ENCODE measurements around the gene ASB16.

The ASB16 gene

DNA sequence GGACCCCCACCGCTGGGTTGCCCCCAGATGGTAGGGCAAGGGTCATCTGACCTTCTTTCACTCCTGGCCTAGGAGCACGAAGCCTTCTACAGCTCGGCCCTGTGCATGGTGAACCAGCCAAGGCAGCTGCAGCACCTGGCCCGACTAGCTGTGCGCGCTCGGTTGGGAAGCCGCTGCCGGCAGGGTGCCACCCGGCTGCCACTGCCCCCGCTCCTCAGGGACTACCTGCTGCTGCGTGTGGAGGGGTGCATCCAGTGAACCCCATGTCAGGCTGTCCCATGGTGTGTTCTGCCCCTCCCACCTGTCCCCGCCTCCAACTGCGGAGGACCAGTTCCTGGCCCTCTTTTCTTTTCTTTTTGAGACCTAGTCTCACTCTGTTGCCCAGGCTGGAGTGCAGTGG lies 7.6 kb downstream of the ASB16 start:
- H3K36me3 ChIP-seq (ENCODE audit: control insufficient read depth, low read length): peaks cover 40% of the 10 kb centered on the region
- H3K4me3 ChIP-seq (ENCODE audit: low read length): no peak overlapping the region
- no peaks in the 10 kb centered on the region; the same call in 1 of the 2 replicates for H4K20me1 ChIP-seq (ENCODE audit: control insufficient read depth, insufficient read depth, low read depth, low read length)
- TF ChIP-seq, protein P1, sequence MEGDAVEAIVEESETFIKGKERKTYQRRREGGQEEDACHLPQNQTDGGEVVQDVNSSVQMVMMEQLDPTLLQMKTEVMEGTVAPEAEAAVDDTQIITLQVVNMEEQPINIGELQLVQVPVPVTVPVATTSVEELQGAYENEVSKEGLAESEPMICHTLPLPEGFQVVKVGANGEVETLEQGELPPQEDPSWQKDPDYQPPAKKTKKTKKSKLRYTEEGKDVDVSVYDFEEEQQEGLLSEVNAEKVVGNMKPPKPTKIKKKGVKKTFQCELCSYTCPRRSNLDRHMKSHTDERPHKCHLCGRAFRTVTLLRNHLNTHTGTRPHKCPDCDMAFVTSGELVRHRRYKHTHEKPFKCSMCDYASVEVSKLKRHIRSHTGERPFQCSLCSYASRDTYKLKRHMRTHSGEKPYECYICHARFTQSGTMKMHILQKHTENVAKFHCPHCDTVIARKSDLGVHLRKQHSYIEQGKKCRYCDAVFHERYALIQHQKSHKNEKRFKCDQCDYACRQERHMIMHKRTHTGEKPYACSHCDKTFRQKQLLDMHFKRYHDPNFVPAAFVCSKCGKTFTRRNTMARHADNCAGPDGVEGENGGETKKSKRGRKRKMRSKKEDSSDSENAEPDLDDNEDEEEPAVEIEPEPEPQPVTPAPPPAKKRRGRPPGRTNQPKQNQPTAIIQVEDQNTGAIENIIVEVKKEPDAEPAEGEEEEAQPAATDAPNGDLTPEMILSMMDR (IDR thresholded peaks at IDR 0.05; ENCODE audit: low read depth, low read length, poor library complexity, severe bottlenecking): no peak
- TF ChIP-seq EZH2phosphoT487 (IDR thresholded peaks at IDR 0.05; ENCODE audit: borderline replicate concordance, low read length): no peak
- H3K4me2 ChIP-seq (ENCODE audit: low read length): no peak overlapping the region
- peaks cover 17% of the 10 kb centered on the region for H3K79me2 ChIP-seq (ENCODE audit: control insufficient read depth, low read length)
- H3K4me1 ChIP-seq (ENCODE audit: control insufficient read depth, low read length): no peaks in the 10 kb centered on the region
- H3K27ac ChIP-seq (ENCODE audit: low read depth, low read length): no peak overlapping the region
- H3K9me2 ChIP-seq (replicated peaks; ENCODE audit: control insufficient read depth, low read length): no peaks in the 10 kb centered on the region
- no peaks in the 10 kb centered on the region for H3K9me3 ChIP-seq (ENCODE audit: control insufficient read depth, insufficient read depth, low read length)
- peaks cover 4% of the 10 kb centered on the region; the same call in 1 of the 2 replicates for H3F3A ChIP-seq (ENCODE audit: control insufficient read depth, insufficient read depth)
- no peaks in the 10 kb centered on the region for H3K27me3 ChIP-seq (ENCODE audit: control insufficient read depth, low read length)

DNA sequence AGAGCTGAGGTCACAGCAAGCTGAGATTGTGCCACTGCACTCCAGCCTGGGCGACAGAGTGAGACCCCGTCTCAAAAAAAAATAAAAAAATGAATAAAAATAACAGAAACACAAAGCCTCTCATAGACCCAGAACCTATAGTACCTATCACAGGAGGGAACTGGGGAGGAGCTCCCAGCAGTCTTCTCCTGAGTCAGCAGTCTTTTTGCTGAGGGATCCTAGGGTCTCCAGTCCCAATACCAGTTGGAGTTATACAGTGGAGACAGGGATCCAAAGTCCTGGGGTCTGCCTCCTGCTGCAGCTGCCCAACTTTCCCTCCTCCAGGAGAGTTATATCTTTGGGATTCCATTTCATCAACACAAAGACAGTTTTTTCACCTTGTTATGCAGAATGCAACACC lies 12.5 kb downstream of the ASB16 start:
- Histone ChIP-seq H3K79me2 (ENCODE audit: control insufficient read depth, low read length) (peaks cover 61% of the 10 kb centered on the region), H3K4me1 (ENCODE audit: control insufficient read depth, low read length) (peaks cover 22% of the 10 kb centered on the region), H3K4me3 (ENCODE audit: low read length) (no peak overlapping the region), H3F3A (ENCODE audit: control insufficient read depth, insufficient read depth) (peaks cover 3% of the 10 kb centered on the region; the same call in 1 of the 2 replicates), H4K20me1 (ENCODE audit: control insufficient read depth, insufficient read depth, low read depth, low read length) (peaks cover 5% of the 10 kb centered on the region; the same call in 1 of the 2 replicates), H3K36me3 (ENCODE audit: control insufficient read depth, low read length) (peaks cover 32% of the 10 kb centered on the region), H3K9me2 (replicated peaks; ENCODE audit: control insufficient read depth, low read length) (no peaks in the 10 kb centered on the region), H3K9me3 (ENCODE audit: control insufficient read depth, insufficient read depth, low read length) (no peaks in the 10 kb centered on the region), H3K4me2 (ENCODE audit: low read length) (no peak overlapping the region), H3K27me3 (ENCODE audit: control insufficient read depth, low read length) (no peaks in the 10 kb centered on the region), H3K27ac (ENCODE audit: low read depth, low read length) (no peak overlapping the region)
- TF ChIP-seq EZH2phosphoT487 (IDR thresholded peaks at IDR 0.05; ENCODE audit: borderline replicate concordance, low read length): no peak

DNA sequence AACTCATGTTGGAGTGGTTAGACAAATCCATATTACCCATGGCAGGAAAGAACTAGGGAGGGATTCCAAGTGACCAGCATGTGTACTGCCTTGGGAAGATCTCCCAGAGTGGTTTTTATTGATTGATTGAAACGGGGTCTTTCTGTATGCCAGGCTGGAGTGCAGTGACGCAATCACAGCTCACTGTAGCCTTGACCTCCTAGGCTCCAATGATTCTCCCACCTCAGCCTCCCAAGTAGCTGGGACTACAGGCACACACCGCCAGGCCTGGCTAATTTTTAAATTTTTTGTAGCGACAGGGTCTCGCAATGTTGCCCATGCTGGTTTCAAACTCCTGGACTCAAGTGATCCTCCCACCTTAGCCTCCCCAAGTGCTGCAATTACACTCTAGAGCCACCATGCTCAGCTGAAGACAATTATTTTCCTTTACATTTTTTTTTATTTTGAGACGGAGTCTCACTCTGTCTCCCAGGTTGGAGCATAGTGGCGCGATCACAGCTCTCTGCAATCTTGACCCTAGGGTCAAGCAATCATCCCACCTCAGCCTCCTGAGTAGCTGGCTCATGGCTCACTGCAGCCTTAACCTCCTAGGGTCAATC lies 13.8 kb downstream of the ASB16 start:
- H4K20me1 ChIP-seq (ENCODE audit: control insufficient read depth, insufficient read depth, low read depth, low read length): 0 out of 2 replicates have a peak, but pooled peaks cover 5% of the 10 kb centered on the region
- H3K27me3 ChIP-seq (ENCODE audit: control insufficient read depth, low read length): no peaks in the 10 kb centered on the region
- no peaks in the 10 kb centered on the region for H3K9me2 ChIP-seq (replicated peaks; ENCODE audit: control insufficient read depth, low read length)
- H3K79me2 ChIP-seq (ENCODE audit: control insufficient read depth, low read length): peaks cover 67% of the 10 kb centered on the region
- H3K4me3 ChIP-seq (ENCODE audit: low read length): no peak overlapping the region
- TF ChIP-seq, protein P1 (IDR thresholded peaks at IDR 0.05; ENCODE audit: low read depth, low read length, poor library complexity, severe bottlenecking): no peak
- no peak for TF ChIP-seq EZH2phosphoT487 (IDR thresholded peaks at IDR 0.05; ENCODE audit: borderline replicate concordance, low read length)
- H3K27ac ChIP-seq (ENCODE audit: low read depth, low read length): no peak overlapping the region
- peaks cover 28% of the 10 kb centered on the region for H3K4me1 ChIP-seq (ENCODE audit: control insufficient read depth, low read length)
- H3K36me3 ChIP-seq (ENCODE audit: control insufficient read depth, low read length): peaks cover 27% of the 10 kb centered on the region
- peaks cover 3% of the 10 kb centered on the region; the same call in 1 of the 2 replicates for H3F3A ChIP-seq (ENCODE audit: control insufficient read depth, insufficient read depth)
- no peaks in the 10 kb centered on the region for H3K9me3 ChIP-seq (ENCODE audit: control insufficient read depth, insufficient read depth, low read length)
- peak overlapping the region; percentile 72 for H3K4me2 ChIP-seq (ENCODE audit: low read length)
